ENCODE results near the gene CLN5. TPM values are rescaled to one million over a fixed set of nuclear protein-coding genes. Genes with fewer than 3 reads are reported as not detected.
A peak's percentile ranks its signal among the peaks of the same experiment; 100 is the strongest.

Gene CLN5
- total RNA-seq = 15.0 TPM

- DNase-seq (ENCODE audit: extremely low spot score in 2 of 2) = peak in 1 of 2 donors; percentile 96
- Histone ChIP-seq H3K9me3 (no peaks in the 10 kb centered on the region), H3K27ac (peak within 1 kb of the TSS; percentile 88), H3K4me1 (peaks cover 24% of the 10 kb centered on the region), H3K36me3 (peaks cover 0 to 8% of the 10 kb centered on the region in 2 donors), H3K4me3 (peak within 1 kb of the TSS; percentile 73 to 74), H3K27me3 (no peaks in the 10 kb centered on the region)
- TF ChIP-seq POLR2A (IDR thresholded peaks at IDR 0.05) (peak; percentile 10 to 94), POLR2AphosphoS5 (IDR thresholded peaks at IDR 0.05; ENCODE audit: insufficient read depth in 1 of 2, low read depth in 1 of 2) (peak in 1 of 2 donors; percentile 94), CTCF (IDR thresholded peaks at IDR 0.05) (peak in 1 of 3 experiments; percentile 22)
- intact Hi-C loops (cut with DNase I) = loop anchor here (5.0 kb wide), 1 partner anchor 35 kb away; the partner anchor contains the start of gene FBXL3
Observed at GRCh38 chr13:76991796-76992547, at the start of gene CLN5. CLN5 (plus strand) TSS chr13:76992081; CDS start chr13:76992099, 18 bp downstream.

- Histone ChIP-seq H3K27me3 (no peaks in the 10 kb centered on the region), H3K36me3 (no peaks in the 10 kb centered on the region), H3K4me3 (no peak overlapping the region), H3K9me3 (no peaks in the 10 kb centered on the region), H3K4me1 (peaks cover 10% of the 10 kb centered on the region), H3K27ac (no peak overlapping the region)
- DNase-seq (ENCODE audit: extremely low spot score in 2 of 2) = no peak
- intact Hi-C loops (cut with DNase I) = no loop called here
- TF ChIP-seq POLR2A (IDR thresholded peaks at IDR 0.05) (no peak), CTCF (IDR thresholded peaks at IDR 0.05) (no peak), POLR2AphosphoS5 (IDR thresholded peaks at IDR 0.05; ENCODE audit: insufficient read depth in 1 of 2, low read depth in 1 of 2) (no peak)
Observed at GRCh38 chr13:76942363-76942762, 49.5 kb upstream of the CLN5 start.

GRCh38 chr13:76943646-76944045 lies 48.2 kb upstream of the CLN5 start:
- no peaks in the 10 kb centered on the region for H3K9me3 ChIP-seq
- no peak overlapping the region for H3K4me3 ChIP-seq
- H3K27ac ChIP-seq = no peak overlapping the region
- DNase-seq (ENCODE audit: extremely low spot score in 2 of 2) = no peak
- no peaks in the 10 kb centered on the region for H3K36me3 ChIP-seq
- intact Hi-C loops (cut with DNase I) = no loop called here
- H3K27me3 ChIP-seq = no peaks in the 10 kb centered on the region
- TF ChIP-seq POLR2AphosphoS5 (IDR thresholded peaks at IDR 0.05; ENCODE audit: insufficient read depth in 1 of 2, low read depth in 1 of 2) = no peak
- TF ChIP-seq POLR2A (IDR thresholded peaks at IDR 0.05) = no peak
- TF ChIP-seq CTCF (IDR thresholded peaks at IDR 0.05) = no peak
- peaks cover 10% of the 10 kb centered on the region for H3K4me1 ChIP-seq

- TF ChIP-seq POLR2AphosphoS5 (IDR thresholded peaks at IDR 0.05; ENCODE audit: insufficient read depth in 1 of 2, low read depth in 1 of 2) = peak in 1 of 2 donors; percentile 52
- no peak for TF ChIP-seq POLR2A (IDR thresholded peaks at IDR 0.05)
- no peak for TF ChIP-seq CTCF (IDR thresholded peaks at IDR 0.05)
- DNase-seq (ENCODE audit: extremely low spot score in 2 of 2) = no peak
- Histone ChIP-seq H3K4me1 (peaks cover 10% of the 10 kb centered on the region), H3K27me3 (no peaks in the 10 kb centered on the region), H3K9me3 (no peaks in the 10 kb centered on the region), H3K36me3 (no peaks in the 10 kb centered on the region), H3K27ac (no peak overlapping the region), H3K4me3 (no peak overlapping the region)
- intact Hi-C loops (cut with DNase I) = no loop called here
Observed at GRCh38 chr13:76944456-76944855, 47.4 kb upstream of the CLN5 start.

- no peak for TF ChIP-seq CTCF (IDR thresholded peaks at IDR 0.05)
- TF ChIP-seq POLR2AphosphoS5 (IDR thresholded peaks at IDR 0.05; ENCODE audit: insufficient read depth in 1 of 2, low read depth in 1 of 2) = no peak
- TF ChIP-seq POLR2A (IDR thresholded peaks at IDR 0.05) = no peak
- intact Hi-C loops (cut with DNase I) = no loop called here
- Histone ChIP-seq H3K9me3 (no peaks in the 10 kb centered on the region), H3K27me3 (no peaks in the 10 kb centered on the region), H3K4me3 (no peak within 1 kb of the TSS), H3K27ac (no peak within 1 kb of the TSS), H3K4me1 (peaks cover 10% of the 10 kb centered on the region), H3K36me3 (no peaks in the 10 kb centered on the region)
- no peak for DNase-seq (ENCODE audit: extremely low spot score in 2 of 2)
Observed at GRCh38 chr13:76948149-76948548, 43.7 kb upstream of the CLN5 start, which contains the start of gene ACOD1. ACOD1 (plus strand) TSS chr13:76948511; CDS start chr13:76948559, 48 bp downstream.

Data from vagina (tissue), 2 donors.